Heart left ventricle (tissue), 13 donors: ENCODE measurements around the gene PIR.

Experiments
- CTCF ChIP-seq, 12 donors: fragments of 200-600 bp; sonication (generic) in 4 of 12; IDR thresholded peaks; one replicate each; pipeline versions ENCODE4 v1.5.0 to v1.8.0; 2018 to 2022; ENCODE audit warnings: antibody characterized with exemption in 12 of 12, mild to moderate bottlenecking in 5 of 12
- POLR2A ChIP-seq, 2 donors: fragments of 450-650 bp; IDR thresholded peaks; one replicate each; pipeline ENCODE4 v1.6.1; 2017; ENCODE audit warnings: antibody characterized with exemption in 2 of 2, mild to moderate bottlenecking in 2 of 2, moderate library complexity in 2 of 2
- donor health status: ischemic (EF 13 %, LVEDD 7.1; RV severe dilation, severe dysfunction).
- donor health status: DM: no; HTN: yes; CAD: no.
- donor health status: DM: no; HTN: no; CAD: no.
- donor health status: ischemic (EF 25% LVEDD 6.9; RV normal size, moderate dysfunction).
- donor health status: ischemic (EF 25% LVEDD 5.7; RV mildly dilated, moderate dysfunction).
- donor health status: ischemic (EF 35%, LVEDD 5.7; RV mildly dilated, moderate dysfunction).
- donor health status: nonischemic (EF 11% LVEDD 7.7; RV severe dilation, severe dysfunction).
- donor health status: DM: yes; HTN: yes; CAD: no.
- donor health status: PGD.
- donor health status: ischemic (EF 29% LVEDD 5.4; RV normal size, mild dysfunction).
- donor health status: nonischemic (EF 23%, LVEDD 6.1; RV moderate dilation, normal function).

GRCh38 chrX:15359701-15360100, 133.4 kb downstream of the PIR start:
- no peak for TF ChIP-seq CTCF (IDR thresholded peaks at IDR 0.05)
- TF ChIP-seq POLR2A (IDR thresholded peaks at IDR 0.05), result no peak
